Kidney tubule cell (primary cell): ENCODE measurements around the gene MESP1.

ENCODE experiments used
- DNase-seq: peaks from one replicate; pipeline ENCODE4 v3.0.0-alpha.2; 2018; ENCODE audit warnings: low spot score

MESP1 gene

GRCh38 chr15:89714775-89715174, 36.3 kb downstream of the MESP1 start:
- no peak for DNase-seq

- no peak for DNase-seq
These were observed 43.5 kb downstream of the MESP1 start for GRCh38 chr15:89707577-89707976.

- no peak for DNase-seq
These were observed 46.6 kb downstream of the MESP1 start for GRCh38 chr15:89704411-89704810.
